ENCODE measurements around the gene PDLIM3. TPM values are rescaled to one million over a fixed set of nuclear protein-coding genes. Genes with fewer than 3 reads are reported as not detected.
"Not testable (repeated sequence)": the region's sequence is repeated elsewhere in the genome, so short reads cannot be mapped to it uniquely, and the experiment has no call there.

The PDLIM3 gene
- polyA plus RNA-seq, 10 donors, result 219 to 636 (median 486) TPM

GRCh38 chr4:185560316-185560715 lies 25.0 kb upstream of the PDLIM3 start:
- no peak for DNase-seq

GRCh38 chr4:185559915-185560281 lies 24.6 kb upstream of the PDLIM3 start:
- no peak for DNase-seq

GRCh38 chr4:185559251-185559914 lies 24.1 kb upstream of the PDLIM3 start:
- not testable (repeated sequence) for DNase-seq

- DNase-seq, result peak in 1 of 3 donors; percentile 74
Observed at GRCh38 chr4:185554365-185555126, 19.2 kb upstream of the PDLIM3 start.

- no peak for DNase-seq
Observed at GRCh38 chr4:185552254-185552653, 16.9 kb upstream of the PDLIM3 start.

GRCh38 chr4:185550933-185551332 lies 15.6 kb upstream of the PDLIM3 start:
- no peak for DNase-seq

- no peak for DNase-seq
Observed at GRCh38 chr4:185549095-185549639, 13.9 kb upstream of the PDLIM3 start.

- no peak for DNase-seq
Observed at GRCh38 chr4:185548587-185548986, 13.3 kb upstream of the PDLIM3 start.

GRCh38 chr4:185546335-185546734 lies 11.0 kb upstream of the PDLIM3 start:
- DNase-seq, result no peak

- DNase-seq, result peak; percentile 70 to 88 (median 79)
Observed at GRCh38 chr4:185542626-185543315, 7.5 kb upstream of the PDLIM3 start.

- DNase-seq, result peak in 2 of 3 donors; percentile 53 to 72
Observed at GRCh38 chr4:185541251-185541727, 6.0 kb upstream of the PDLIM3 start.

- DNase-seq, result no peak
Observed at GRCh38 chr4:185540487-185541120, 5.3 kb upstream of the PDLIM3 start.

- no peak for DNase-seq
Observed at GRCh38 chr4:185540040-185540439, 4.7 kb upstream of the PDLIM3 start.

GRCh38 chr4:185538806-185539205 lies 3.5 kb upstream of the PDLIM3 start:
- no peak for DNase-seq

GRCh38 chr4:185536411-185536709 lies 1.1 kb upstream of the PDLIM3 start:
- DNase-seq, result peak in 1 of 3 donors; percentile 60

- no peak for DNase-seq
Observed at GRCh38 chr4:185535612-185536410, 504 bp upstream of the PDLIM3 start.

GRCh38 chr4:185534511-185534865 lies 819 bp downstream of the PDLIM3 start:
- no peak for DNase-seq

- peak in 1 of 3 donors; percentile 36 for DNase-seq
Observed at GRCh38 chr4:185532795-185533324, 2.4 kb downstream of the PDLIM3 start.

- peak in 1 of 3 donors; percentile 41 for DNase-seq
Observed at GRCh38 chr4:185532293-185532692, 3.0 kb downstream of the PDLIM3 start.

GRCh38 chr4:185531654-185532053 lies 3.7 kb downstream of the PDLIM3 start:
- DNase-seq, result not testable (repeated sequence)

GRCh38 chr4:185529413-185529812 lies 5.9 kb downstream of the PDLIM3 start:
- DNase-seq, result no peak

All from muscle of back (tissue), 11 donors.